Endothelial cell of umbilical vein (primary cell): ENCODE results near the gene PARS2. TPM values are rescaled to one million over a fixed set of nuclear protein-coding genes. Genes with fewer than 3 reads are reported as not detected.

Source experiments
- BruUV-seq: library from RNA; stranded (reverse); fragments of 400-500 nt; replicated peaks from 2 replicates; lab custom pipeline; 2021; lab: Mats Ljungman, UMichigan
- CTCF ChIA-PET: fragments of 300-600, 350-600 bp; sonication (Branson Sonifier 250); formaldehyde crosslinking; loops from one replicate; lab custom pipeline; 2021; ENCODE audit warnings: antibody characterized with exemption, inconsistent platforms; lab: Charles Lee
- POLR2A ChIA-PET: fragments of 300-600, 350-600 bp; sonication (Branson Sonifier 250); formaldehyde crosslinking; loops from one replicate; lab custom pipeline; 2021; ENCODE audit warnings: antibody characterized with exemption, inconsistent platforms; lab: Charles Lee
- DNase-seq: peaks from one replicate; pipeline ENCODE4 v3.0.0-alpha.2; 2011; ENCODE audit warnings: low read depth, low spot score
- FAIRE-seq: peaks from 2 replicates; lab custom pipeline; 2011; peaks lifted over from hg19 to GRCh38; lab: Jason Lieb, UNC
- H2AFZ ChIP-seq: 2 replicates; pipeline ENCODE4 v1.6.0; 2012; ENCODE audit warnings: low read depth, low read length, control low read depth, inconsistent platforms
- H3K27ac ChIP-seq: 2 replicates; pipeline ENCODE4 v1.5.1; 2011; ENCODE audit warnings: low read depth, mild to moderate bottlenecking, control low read depth, low read length, moderate library complexity; ENCODE audit not compliant: insufficient read depth
- H3K27me3 ChIP-seq, 2 experiments: 2 replicates each; pipeline versions ENCODE4 v1.6.0 to v1.6.1; 2011; ENCODE audit warnings: low read length in 2 of 2, mixed read lengths in 1 of 2; ENCODE audit not compliant: control insufficient read depth in 2 of 2, insufficient read depth in 2 of 2
- H3K36me3 ChIP-seq, 2 experiments: 2 replicates in 1 of 2; 3 replicates in 1 of 2; pipeline ENCODE4 v1.5.1; 2011; ENCODE audit warnings: low read length in 2 of 2, mild to moderate bottlenecking in 1 of 2, moderate library complexity in 1 of 2; ENCODE audit not compliant: control insufficient read depth in 2 of 2, insufficient read depth in 2 of 2; ENCODE audit errors: extremely low read depth in 1 of 2
- H3K4me1 ChIP-seq: 3 replicates; pipeline ENCODE4 v1.5.1; 2011; ENCODE audit warnings: mild to moderate bottlenecking, low read length; ENCODE audit not compliant: control insufficient read depth, insufficient read depth; ENCODE audit errors: extremely low read depth
- H3K4me2 ChIP-seq: 2 replicates; pipeline ENCODE4 v1.6.1; 2011; ENCODE audit warnings: low read length, control low read depth, mixed read lengths; ENCODE audit not compliant: insufficient read depth
- H3K4me3 ChIP-seq, 3 experiments: fragments of 200-600 bp in 1 of 3; sonication (generic), shearing (Covaris generic) in 1 of 3; replicated peaks in 1 of 3; 2 replicates each; pipeline ENCODE4 v1.5.1; 2011 to 2016; ENCODE audit warnings: control low read depth in 3 of 3, low read length in 3 of 3, mild to moderate bottlenecking in 2 of 3, inconsistent platforms in 1 of 3, low read depth in 1 of 3, moderate library complexity in 1 of 3; ENCODE audit not compliant: insufficient read depth in 1 of 3
- H3K79me2 ChIP-seq: 2 replicates; pipeline ENCODE4 v1.6.0; 2012; ENCODE audit warnings: low read length, inconsistent platforms; ENCODE audit not compliant: control insufficient read depth, insufficient read depth
- H3K9ac ChIP-seq: replicated peaks from 2 replicates; pipeline ENCODE3; 2011; ENCODE audit warnings: low read length, control low read depth; ENCODE audit not compliant: insufficient read depth; ENCODE audit errors: extremely low read depth
- H3K9me1 ChIP-seq: replicated peaks from 3 replicates; pipeline ENCODE4 v1.6.0; 2011; ENCODE audit warnings: mild to moderate bottlenecking, low read length; ENCODE audit not compliant: control insufficient read depth, insufficient read depth; ENCODE audit errors: extremely low read depth
- H3K9me3 ChIP-seq: replicated peaks from 2 replicates; pipeline ENCODE4 v1.5.1; 2012; ENCODE audit warnings: low read length, inconsistent platforms; ENCODE audit not compliant: control insufficient read depth, insufficient read depth
- H4K20me1 ChIP-seq: replicated peaks from 2 replicates; pipeline ENCODE3; 2011; ENCODE audit warnings: mild to moderate bottlenecking, low read length; ENCODE audit not compliant: control insufficient read depth, insufficient read depth; ENCODE audit errors: extremely low read depth
- FOS ChIP-seq: IDR thresholded peaks from 2 replicates; pipeline ENCODE4 v1.6.1; 2011; ENCODE audit warnings: mild to moderate bottlenecking, low read length, moderate library complexity, borderline replicate concordance; ENCODE audit not compliant: insufficient read depth
- JUN ChIP-seq: IDR thresholded peaks from 2 replicates; pipeline ENCODE4 v1.6.1; 2011; ENCODE audit warnings: borderline replicate concordance, low read depth; ENCODE audit not compliant: insufficient read length, insufficient read depth
- MYC ChIP-seq: IDR thresholded peaks from one replicate; pipeline ENCODE4 v1.6.1; 2011; ENCODE audit warnings: mild to moderate bottlenecking, low read depth, low read length
- dilution Hi-C: fragments of 300-500 bp; cut with MboI; formaldehyde crosslinking; loops from one replicate; pipeline ENCODE4 v1.15.0; 2019; ENCODE audit warnings: low sequenced_read_pairs; ENCODE audit not compliant: extremely low pct_ligation_motif_present
- intact Hi-C: fragments of 100-400 bp; cut with micrococcal nuclease; formaldehyde crosslinking; loops from one replicate; pipeline ENCODE4 v1.10.0; 2022
- polyA plus RNA-seq, 4 experiments: library from polyadenylated mRNA; depleted of rRNA in 3 of 4; stranded (reverse) in 3 of 4; unstranded in 1 of 4; fragments of >200 nt; gene quantifications; 2 replicates each; pipeline versions ENCODE4 v1.2.1 to v1.2.3, GENCODE V29; 2011 to 2012; ENCODE audit warnings: missing spikeins in 1 of 4
- total RNA-seq: library from RNA; stranded (reverse); gene quantifications from 2 replicates; pipeline ENCODE4 v1.2.3, GENCODE V29; 2021

The PARS2 gene
- total and polyA plus RNA-seq, 2 donors (not counting 3 experiments of a cell fraction or from before 2014, with no cell fraction given): 2.0 to 3.8 TPM

DNA sequence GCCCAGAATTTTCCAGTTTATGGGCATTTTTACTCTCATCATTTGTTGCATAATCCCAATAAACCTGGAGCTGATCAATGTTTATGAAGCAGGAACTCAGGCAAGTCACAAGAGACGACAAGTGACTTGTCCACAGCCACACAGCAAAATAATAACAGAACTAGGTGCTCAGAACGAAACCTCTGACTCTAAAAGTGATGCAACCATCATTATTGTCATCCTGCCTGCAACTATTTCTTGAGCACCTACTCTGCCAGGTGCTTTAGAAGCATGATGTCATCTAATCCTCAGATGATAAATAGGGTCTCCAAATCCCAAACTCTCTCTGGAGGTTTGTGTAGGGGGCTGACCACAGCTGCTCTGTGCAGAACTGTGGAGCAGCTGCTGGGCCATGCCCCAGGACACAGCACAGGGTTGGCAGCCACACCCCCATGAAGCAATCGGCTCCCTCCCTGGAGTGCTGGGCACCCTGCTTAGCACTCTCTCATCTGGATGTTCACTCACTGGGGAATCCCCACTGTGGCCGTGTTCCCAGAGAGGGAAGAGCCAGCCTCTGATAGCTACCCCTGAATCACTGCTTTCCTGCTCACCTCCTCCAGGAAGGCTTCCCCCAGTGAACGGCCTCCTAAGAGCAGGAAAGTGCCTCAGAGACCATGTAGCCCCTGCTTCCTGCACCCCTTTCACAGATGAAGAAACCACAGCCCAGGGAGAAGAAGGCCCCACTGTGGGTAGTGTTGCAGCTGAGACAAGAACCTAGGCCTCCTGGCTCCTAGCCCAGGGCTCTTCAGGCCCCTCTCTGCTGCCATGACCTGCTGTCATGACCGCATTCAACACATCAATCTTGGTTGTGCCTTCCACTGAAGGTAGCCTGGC, 34.7 kb upstream of the PARS2 start:
- no peaks in the 10 kb centered on the region for H3K9me3 ChIP-seq
- no peak for TF ChIP-seq JUN
- intact Hi-C loops: no loop called here
- H3K27me3 ChIP-seq: peaks cover 28 to 31% of the 10 kb centered on the region in 2 experiments
- POLR2A ChIA-PET: no interaction called here
- H3K4me2 ChIP-seq: no peak overlapping the region
- no peak overlapping the region for H2AFZ ChIP-seq
- CTCF ChIA-PET: interaction anchor here (1.0 kb wide), 1 partner anchor 11 kb away, joined by 3 read pairs; no protein-coding TSS in a partner anchor
- H3K4me1 ChIP-seq: no peaks in the 10 kb centered on the region
- dilution Hi-C loops: no loop called here
- no peak overlapping the region for H3K4me3 ChIP-seq
- no peaks in the 10 kb centered on the region for H3K9me1 ChIP-seq
- FAIRE-seq (no peak), DNase-seq (no peak)
- no peak overlapping the region for H3K9ac ChIP-seq
- H4K20me1 ChIP-seq: no peaks in the 10 kb centered on the region
- BruUV-seq: no TSS peak
- no peaks in the 10 kb centered on the region for H3K79me2 ChIP-seq
- H3K36me3 ChIP-seq: no peaks in the 10 kb centered on the region
- H3K27ac ChIP-seq: no peak overlapping the region

GRCh38 chr1:54798206-54798605, 33.9 kb upstream of the PARS2 start:
- Histone ChIP-seq H3K4me3 (no peak overlapping the region), H3K4me1 (no peaks in the 10 kb centered on the region), H3K9me3 (no peaks in the 10 kb centered on the region), H2AFZ (no peak overlapping the region), H3K27me3 (peaks cover 28 to 31% of the 10 kb centered on the region in 2 experiments), H3K4me2 (no peak overlapping the region), H3K9me1 (no peaks in the 10 kb centered on the region), H3K36me3 (no peaks in the 10 kb centered on the region), H3K9ac (no peak overlapping the region), H3K79me2 (no peaks in the 10 kb centered on the region), H4K20me1 (no peaks in the 10 kb centered on the region), H3K27ac (no peak overlapping the region)
- TF ChIP-seq FOS (no peak), MYC (no peak)
- ChIA-PET POLR2A (no interaction called here), CTCF (no interaction called here)
- no peak for DNase-seq
- no peak for FAIRE-seq
- no TSS peak for BruUV-seq
- intact Hi-C loops (no loop called here), dilution Hi-C loops (no loop called here)
